ENCODE results near the gene ABCF3. TPM values are rescaled to one million over a fixed set of nuclear protein-coding genes. Genes with fewer than 3 reads are reported as not detected.

The ABCF3 gene
- total and polyA plus RNA-seq, 2 of the 13 experiments (the other 11 are each of a cell fraction or from before 2014, with no cell fraction given), result 38.8 to 46.5 TPM

DNA sequence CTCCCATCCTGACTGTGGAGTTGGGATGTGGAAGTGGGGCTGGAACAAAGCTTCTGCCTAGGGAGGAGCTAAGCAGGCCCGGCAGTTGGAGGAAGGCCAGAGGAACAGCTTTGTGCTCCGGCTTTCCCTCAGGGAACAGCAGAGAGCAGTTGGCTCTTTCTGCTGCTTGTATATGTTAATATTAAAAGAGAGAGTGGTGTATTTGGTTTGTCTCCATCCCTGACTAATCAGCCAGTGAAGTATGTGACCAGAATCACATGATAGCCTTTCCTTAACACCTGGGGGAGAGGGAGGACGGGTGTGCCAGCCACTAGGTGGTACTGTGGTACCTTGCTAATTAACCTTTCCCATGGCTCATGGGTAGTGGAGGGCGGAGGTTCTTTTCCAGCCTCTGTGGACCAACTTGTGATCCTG lies 40.9 kb upstream of the ABCF3 start (continued):
- TF ChIP-seq FOXA1 (IDR thresholded peaks at IDR 0.05) (no peak), FOXA1 (CRISPR knock-in tag; IDR thresholded peaks at IDR 0.05) (no peak), ZNF232 (CRISPR knock-in tag; IDR thresholded peaks at IDR 0.05; ENCODE audit: borderline replicate concordance) (no peak), ZNF335 (CRISPR knock-in tag; IDR thresholded peaks at IDR 0.05) (no peak), SAP130 (CRISPR knock-in tag; IDR thresholded peaks at IDR 0.05; ENCODE audit: low read depth) (peak; percentile 47), KDM2A (CRISPR knock-in tag; IDR thresholded peaks at IDR 0.05; ENCODE audit: borderline replicate concordance, low read depth) (peak; percentile 51; the same call in 1 of the 2 replicates), ZNF879 (CRISPR knock-in tag; IDR thresholded peaks at IDR 0.05) (no peak), POLR2AphosphoS5 (IDR thresholded peaks at IDR 0.05; ENCODE audit: low read depth, low read length) (no peak), NFE2 (CRISPR knock-in tag; IDR thresholded peaks at IDR 0.05) (no peak), FOXK1 (CRISPR knock-in tag; IDR thresholded peaks at IDR 0.05; ENCODE audit: borderline replicate concordance, low read depth) (no peak), ZNF674 (CRISPR knock-in tag; IDR thresholded peaks at IDR 0.05; ENCODE audit: low read depth) (no peak), ATRX (CRISPR knock-in tag; IDR thresholded peaks at IDR 0.05; ENCODE audit: borderline replicate concordance) (no peak), MEIS1 (CRISPR knock-in tag; IDR thresholded peaks at IDR 0.05; ENCODE audit: borderline replicate concordance) (no peak), RAD21 (CRISPR knock-in tag; IDR thresholded peaks at IDR 0.05) (peak; percentile 71), KDM5A (IDR thresholded peaks at IDR 0.05; ENCODE audit: borderline replicate concordance, low read length) (no peak), SUZ12 (IDR thresholded peaks at IDR 0.05; ENCODE audit: low read depth, low read length) (no peak), MIXL1 (CRISPR knock-in tag; IDR thresholded peaks at IDR 0.05) (peak; percentile 93), TEAD3 (CRISPR knock-in tag; optimal IDR thresholded peaks at IDR 0.05; ENCODE audit: borderline replicate concordance) (peak; percentile 34), ZNF572 (CRISPR knock-in tag; IDR thresholded peaks at IDR 0.05) (no peak), ZNF510 (CRISPR knock-in tag; IDR thresholded peaks at IDR 0.05; ENCODE audit: low read depth) (no peak)
- TF ChIP-seq, protein P1, sequence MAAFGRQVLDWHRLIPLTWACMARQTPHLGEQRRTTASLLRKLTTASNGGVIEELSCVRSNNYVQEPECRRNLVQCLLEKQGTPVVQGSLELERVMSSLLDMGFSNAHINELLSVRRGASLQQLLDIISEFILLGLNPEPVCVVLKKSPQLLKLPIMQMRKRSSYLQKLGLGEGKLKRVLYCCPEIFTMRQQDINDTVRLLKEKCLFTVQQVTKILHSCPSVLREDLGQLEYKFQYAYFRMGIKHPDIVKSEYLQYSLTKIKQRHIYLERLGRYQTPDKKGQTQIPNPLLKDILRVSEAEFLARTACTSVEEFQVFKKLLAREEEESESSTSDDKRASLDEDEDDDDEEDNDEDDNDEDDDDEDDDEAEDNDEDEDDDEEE (CRISPR knock-in tag; IDR thresholded peaks at IDR 0.05), result no peak
- TF ChIP-seq, protein P2, sequence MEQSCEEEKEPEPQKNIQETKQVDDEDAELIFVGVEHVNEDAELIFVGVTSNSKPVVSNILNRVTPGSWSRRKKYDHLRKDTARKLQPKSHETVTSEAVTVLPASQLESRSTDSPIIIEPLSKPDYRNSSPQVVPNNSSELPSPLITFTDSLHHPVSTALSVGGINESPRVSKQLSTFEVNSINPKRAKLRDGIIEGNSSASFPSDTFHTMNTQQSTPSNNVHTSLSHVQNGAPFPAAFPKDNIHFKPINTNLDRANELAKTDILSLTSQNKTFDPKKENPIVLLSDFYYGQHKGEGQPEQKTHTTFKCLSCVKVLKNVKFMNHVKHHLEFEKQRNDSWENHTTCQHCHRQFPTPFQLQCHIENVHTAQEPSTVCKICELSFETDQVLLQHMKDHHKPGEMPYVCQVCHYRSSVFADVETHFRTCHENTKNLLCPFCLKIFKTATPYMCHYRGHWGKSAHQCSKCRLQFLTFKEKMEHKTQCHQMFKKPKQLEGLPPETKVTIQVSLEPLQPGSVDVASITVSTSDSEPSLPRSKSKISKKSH (CRISPR knock-in tag; IDR thresholded peaks at IDR 0.05; ENCODE audit: borderline replicate concordance), result no peak
- TF ChIP-seq, protein P3, sequence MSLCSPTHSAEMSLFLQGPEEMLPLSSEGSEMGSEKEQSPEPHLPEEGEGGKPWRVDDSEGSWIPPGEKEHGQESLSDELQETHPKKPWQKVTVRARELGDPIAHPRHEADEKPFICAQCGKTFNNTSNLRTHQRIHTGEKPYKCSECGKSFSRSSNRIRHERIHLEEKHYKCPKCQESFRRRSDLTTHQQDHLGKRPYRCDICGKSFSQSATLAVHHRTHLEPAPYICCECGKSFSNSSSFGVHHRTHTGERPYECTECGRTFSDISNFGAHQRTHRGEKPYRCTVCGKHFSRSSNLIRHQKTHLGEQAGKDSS (CRISPR knock-in tag; IDR thresholded peaks at IDR 0.05; ENCODE audit: borderline replicate concordance, low read depth), result no peak
- TF ChIP-seq, protein P4, sequence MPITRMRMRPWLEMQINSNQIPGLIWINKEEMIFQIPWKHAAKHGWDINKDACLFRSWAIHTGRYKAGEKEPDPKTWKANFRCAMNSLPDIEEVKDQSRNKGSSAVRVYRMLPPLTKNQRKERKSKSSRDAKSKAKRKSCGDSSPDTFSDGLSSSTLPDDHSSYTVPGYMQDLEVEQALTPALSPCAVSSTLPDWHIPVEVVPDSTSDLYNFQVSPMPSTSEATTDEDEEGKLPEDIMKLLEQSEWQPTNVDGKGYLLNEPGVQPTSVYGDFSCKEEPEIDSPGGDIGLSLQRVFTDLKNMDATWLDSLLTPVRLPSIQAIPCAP (CRISPR knock-in tag; IDR thresholded peaks at IDR 0.05; ENCODE audit: low read depth), result no peak
- TF ChIP-seq, protein P5, sequence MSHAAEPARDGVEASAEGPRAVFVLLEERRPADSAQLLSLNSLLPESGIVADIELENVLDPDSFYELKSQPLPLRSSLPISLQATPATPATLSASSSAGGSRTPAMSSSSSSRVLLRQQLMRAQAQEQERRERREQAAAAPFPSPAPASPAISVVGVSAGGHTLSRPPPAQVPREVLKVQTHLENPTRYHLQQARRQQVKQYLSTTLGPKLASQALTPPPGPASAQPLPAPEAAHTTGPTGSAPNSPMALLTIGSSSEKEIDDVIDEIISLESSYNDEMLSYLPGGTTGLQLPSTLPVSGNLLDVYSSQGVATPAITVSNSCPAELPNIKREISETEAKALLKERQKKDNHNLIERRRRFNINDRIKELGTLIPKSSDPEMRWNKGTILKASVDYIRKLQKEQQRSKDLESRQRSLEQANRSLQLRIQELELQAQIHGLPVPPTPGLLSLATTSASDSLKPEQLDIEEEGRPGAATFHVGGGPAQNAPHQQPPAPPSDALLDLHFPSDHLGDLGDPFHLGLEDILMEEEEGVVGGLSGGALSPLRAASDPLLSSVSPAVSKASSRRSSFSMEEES (CRISPR knock-in tag; IDR thresholded peaks at IDR 0.05), result peak; percentile 68; the same call in 1 of the 2 replicates
- TF ChIP-seq, protein P6, sequence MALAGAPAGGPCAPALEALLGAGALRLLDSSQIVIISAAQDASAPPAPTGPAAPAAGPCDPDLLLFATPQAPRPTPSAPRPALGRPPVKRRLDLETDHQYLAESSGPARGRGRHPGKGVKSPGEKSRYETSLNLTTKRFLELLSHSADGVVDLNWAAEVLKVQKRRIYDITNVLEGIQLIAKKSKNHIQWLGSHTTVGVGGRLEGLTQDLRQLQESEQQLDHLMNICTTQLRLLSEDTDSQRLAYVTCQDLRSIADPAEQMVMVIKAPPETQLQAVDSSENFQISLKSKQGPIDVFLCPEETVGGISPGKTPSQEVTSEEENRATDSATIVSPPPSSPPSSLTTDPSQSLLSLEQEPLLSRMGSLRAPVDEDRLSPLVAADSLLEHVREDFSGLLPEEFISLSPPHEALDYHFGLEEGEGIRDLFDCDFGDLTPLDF (CRISPR knock-in tag; IDR thresholded peaks at IDR 0.05), result no peak

All from HepG2 (cell line).